ENCODE measurements around the gene ILF3. TPM values are rescaled to one million over a fixed set of nuclear protein-coding genes. Genes with fewer than 3 reads are reported as not detected.

ILF3 gene
- total RNA-seq, 1 experiment from 2014 or later = 430 TPM

- BruUV-seq (replicated peaks) = no TSS peak
These were observed 75.3 kb downstream of the ILF3 start for GRCh38 chr19:10729411-10729810.

More at GRCh38 chr19:10729411-10729810, 75.3 kb downstream of the ILF3 start:
- Histone ChIP-seq H3K9me3 (ENCODE audit: control insufficient read depth in 1 of 2, insufficient read depth in 1 of 2, low read depth in 1 of 2, low read length in 2 of 2) (no peaks in the 10 kb centered on the region), H3K4me2 (ENCODE audit: low read length) (no peak overlapping the region), H3K9me2 (ENCODE audit: insufficient read depth) (no peaks in the 10 kb centered on the region), H2AFZ (ENCODE audit: low read depth, low read length, poor library complexity, severe bottlenecking) (no peak overlapping the region), H3K79me2 (ENCODE audit: insufficient read depth, low read length) (peaks cover 96% of the 10 kb centered on the region), H3K27me3 (ENCODE audit: insufficient read depth, low read length) (no peaks in the 10 kb centered on the region), H3K9ac (ENCODE audit: low read length) (no peak overlapping the region), H3K4me1 (ENCODE audit: control insufficient read depth in 1 of 2, insufficient read depth in 2 of 2, low read length in 2 of 2) (peaks cover 15 to 20% of the 10 kb centered on the region in 2 experiments; a peak in 3 of 4 replicates), H3K4me3 (replicated peaks in 1 of 2; ENCODE audit: low read depth in 1 of 2, low read length in 2 of 2) (no peak overlapping the region), H3K27ac (ENCODE audit: low read depth, low read length) (no peak overlapping the region), H3K36me3 (ENCODE audit: control insufficient read depth in 1 of 2, insufficient read depth in 2 of 2, low read length in 2 of 2) (no peaks in the 10 kb centered on the region; a peak in 2 of 4 replicates), H4K20me1 (ENCODE audit: insufficient read depth) (no peaks in the 10 kb centered on the region)
- TF ChIP-seq YY1 (IDR thresholded peaks at IDR 0.05; ENCODE audit: extremely low read depth, insufficient replicate concordance, low read depth, low read length) = no peak
- TF ChIP-seq REST (IDR thresholded peaks at IDR 0.05; ENCODE audit: low read depth) = no peak
- no peak for TF ChIP-seq CEBPB (IDR thresholded peaks at IDR 0.05; ENCODE audit: low read depth)
- no peak for TF ChIP-seq SRF (IDR thresholded peaks at IDR 0.05; ENCODE audit: low read depth)
- no peak for TF ChIP-seq ZFX (IDR thresholded peaks at IDR 0.05)
- no peak for TF ChIP-seq EGR1 (IDR thresholded peaks at IDR 0.05; ENCODE audit: low read depth)
- TF ChIP-seq ZBTB33 (IDR thresholded peaks at IDR 0.05; ENCODE audit: extremely low read depth, insufficient replicate concordance, low read length) = no peak
- no peak for TF ChIP-seq POLR2A (IDR thresholded peaks at IDR 0.05; ENCODE audit: borderline replicate concordance, extremely low read depth, insufficient read depth, insufficient read length)
- no peak for TF ChIP-seq ZNF274 (IDR thresholded peaks at IDR 0.05; ENCODE audit: low read depth, low read length)
- no peak for TF ChIP-seq FOSL1 (IDR thresholded peaks at IDR 0.05; ENCODE audit: low read depth)
- no peak for TF ChIP-seq ELF1 (IDR thresholded peaks at IDR 0.05; ENCODE audit: borderline replicate concordance, low read depth)
- TF ChIP-seq JUND (IDR thresholded peaks at IDR 0.05) = no peak
- TF ChIP-seq POLR2AphosphoS5 (IDR thresholded peaks at IDR 0.05; ENCODE audit: low read depth, low read length) = no peak
- TF ChIP-seq EZH2phosphoT487 (IDR thresholded peaks at IDR 0.05; ENCODE audit: borderline replicate concordance) = no peak
- no peak for TF ChIP-seq RAD21 (IDR thresholded peaks at IDR 0.05; ENCODE audit: low read depth)
- intact Hi-C loops (cut with micrococcal nuclease) = no loop called here
- CTCF ChIA-PET = no interaction called here
- POLR2A ChIA-PET = no interaction called here
- ATAC-seq (no peak), DNase-seq (ENCODE audit: low read depth, low spot score) (no peak)
- RAD21 ChIA-PET (ENCODE audit: low non-redundant PET in 1 of 2, low total read pairs in 2 of 2, uncharacterized antibody in 2 of 2, unreplicated experiment in 2 of 2) = no interaction called here
